Erythroblast (primary cell): ENCODE results near the gene IGF2.

Source experiments
- DNase-seq, 2 experiments: peaks; one replicate each; lab custom pipeline; 2025; lab: John Stamatoyannopoulos, UW
- GATA1 ChIP-seq: IDR thresholded peaks from 2 replicates; pipeline ENCODE4 v1.6.1; 2011; ENCODE audit warnings: low read depth, mild to moderate bottlenecking, control low read depth, low read length, moderate library complexity
- POLR2A ChIP-seq: IDR thresholded peaks from 2 replicates; pipeline ENCODE4 v1.6.1; 2011; ENCODE audit warnings: mild to moderate bottlenecking, low read length

Gene IGF2

GRCh38 chr11:2142300-2142759, 3.1 kb upstream of the IGF2 start:
- TF ChIP-seq GATA1: no peak
- no peak for TF ChIP-seq POLR2A
- no peak for DNase-seq

DNA sequence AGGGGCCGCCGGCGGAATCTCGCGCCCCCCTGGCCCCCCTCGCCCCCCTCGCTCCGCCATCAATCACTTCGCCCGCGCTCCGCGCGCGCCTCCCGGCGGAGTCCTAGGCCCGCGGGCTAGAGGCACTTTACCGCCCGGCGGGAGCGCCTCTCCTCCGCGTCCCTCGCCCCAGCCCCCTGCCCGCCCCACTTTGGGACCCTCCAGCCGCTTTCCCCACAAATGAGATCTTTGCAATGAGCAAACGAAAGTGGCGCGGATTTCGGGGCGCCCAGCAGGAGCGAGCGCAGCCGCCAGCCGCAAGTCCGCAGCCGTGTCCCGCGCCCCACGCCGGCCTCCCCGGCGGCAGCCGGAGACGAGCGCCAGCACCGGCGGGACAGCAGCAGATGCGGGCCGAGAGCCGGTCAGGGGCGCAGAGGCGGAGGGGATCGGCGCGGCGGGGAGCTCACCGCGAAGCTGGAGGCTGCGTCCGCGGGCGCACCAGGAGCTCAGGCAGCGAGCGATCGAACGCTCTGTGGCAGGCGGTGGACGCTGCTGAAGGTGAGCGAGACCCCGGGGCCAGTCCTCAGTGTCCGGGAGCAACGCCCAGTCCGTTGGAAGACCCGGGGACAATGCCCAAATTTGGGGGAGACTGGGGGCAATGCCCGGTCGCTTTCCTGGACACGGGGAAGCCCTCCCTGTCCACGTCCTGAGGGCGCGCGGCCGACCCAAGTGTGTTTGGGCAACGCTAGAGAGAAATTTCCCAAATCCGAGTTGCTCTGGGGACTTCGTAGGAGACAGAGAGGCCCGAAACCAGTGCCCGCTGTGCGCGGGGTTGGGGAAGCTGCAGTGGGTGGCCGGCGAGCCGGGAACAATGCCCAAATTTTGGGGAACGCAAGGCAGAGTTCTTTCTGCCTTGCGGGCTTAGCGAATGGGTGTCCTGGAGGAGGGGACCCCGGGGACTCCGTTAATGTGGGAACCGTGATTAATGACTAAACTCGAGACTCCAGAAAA, 1.5 kb upstream of the IGF2 start:
- DNase-seq: no peak
- TF ChIP-seq POLR2A: no peak
- TF ChIP-seq GATA1: no peak

GRCh38 chr11:2139621-2140337, 590 bp upstream of the IGF2 start:
- DNase-seq: no peak
- TF ChIP-seq POLR2A: no peak
- no peak for TF ChIP-seq GATA1

DNA sequence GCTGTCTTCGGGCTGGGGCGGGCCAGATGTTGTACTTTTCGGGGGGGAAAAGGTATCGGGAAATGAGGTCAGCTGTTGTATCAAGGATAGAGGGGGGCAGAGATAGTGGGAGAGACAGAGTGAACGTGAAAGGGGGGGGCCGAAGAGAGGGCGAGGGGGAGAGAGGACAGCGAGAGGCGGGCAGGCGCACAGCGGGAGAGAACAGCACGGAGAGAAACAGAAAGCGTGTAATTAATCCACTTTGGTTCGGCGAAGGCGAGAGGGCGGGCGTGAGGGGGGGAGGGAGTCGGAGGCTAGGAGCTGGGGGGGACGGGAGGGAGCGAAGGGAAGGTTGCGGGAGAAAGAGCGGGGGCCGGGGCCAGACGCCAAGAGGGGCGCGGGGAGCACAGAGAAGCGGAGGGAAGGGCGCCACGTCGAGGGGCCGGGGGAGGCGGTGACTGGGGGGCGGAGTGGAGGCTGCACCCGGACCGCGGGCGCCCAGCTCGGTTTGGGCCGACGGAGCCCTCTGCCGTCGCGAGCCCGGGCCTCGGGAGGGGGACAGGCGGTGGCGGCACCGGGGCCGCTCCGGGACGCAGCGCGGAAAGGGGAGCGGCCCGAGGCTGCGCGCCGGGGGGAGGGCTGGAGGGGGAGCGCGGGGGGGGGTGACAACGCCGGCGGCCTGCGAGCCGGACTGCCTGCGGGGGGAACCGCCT, 612 bp downstream of the IGF2 start:
- TF ChIP-seq GATA1: no peak
- no peak for TF ChIP-seq POLR2A
- no peak for DNase-seq

GRCh38 chr11:2138068-2138430, 1.1 kb downstream of the IGF2 start:
- TF ChIP-seq GATA1 (no peak), POLR2A (no peak)
- no peak for DNase-seq

DNA sequence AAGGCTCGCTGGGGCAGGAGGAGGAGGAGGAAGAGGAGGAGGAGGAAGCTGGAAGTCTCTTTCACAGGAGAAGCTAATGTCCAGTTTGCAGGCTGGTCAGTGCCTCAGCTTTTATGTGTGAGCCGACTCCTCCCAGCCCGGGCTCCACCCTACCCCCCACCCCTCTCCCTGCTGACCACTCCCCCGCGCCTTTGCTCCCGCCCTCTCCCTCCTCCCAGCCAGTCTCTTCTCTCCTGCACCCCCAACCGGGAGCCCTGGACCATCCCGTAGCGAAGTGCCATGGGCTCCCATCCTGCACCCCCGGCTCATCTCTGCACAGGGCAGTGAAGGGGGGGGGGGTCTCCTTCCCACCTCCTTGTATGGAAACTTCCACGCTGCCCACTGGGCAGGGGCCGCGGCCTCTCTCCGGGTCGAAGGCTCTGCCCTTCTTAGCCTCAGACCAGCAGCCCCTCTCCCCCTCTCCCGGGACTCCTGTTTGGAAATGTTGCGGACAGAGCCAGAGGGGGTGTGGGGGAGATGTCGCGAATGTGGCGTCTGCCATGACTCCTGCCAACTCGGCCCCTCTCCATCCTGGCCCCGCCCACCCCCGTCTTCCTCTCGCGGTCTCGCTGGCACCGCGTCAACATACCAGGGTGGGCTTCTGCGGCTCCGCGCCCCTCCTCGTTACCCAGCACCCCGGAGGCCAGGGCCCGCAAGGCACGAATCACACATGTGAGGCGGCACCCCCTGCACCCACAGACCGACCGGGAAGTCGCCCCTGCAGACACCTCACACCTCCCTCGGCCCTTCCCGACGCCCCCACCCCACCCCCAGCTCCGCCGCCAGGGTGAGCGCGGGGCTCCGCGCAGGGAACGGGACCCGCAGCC, 1.8 kb downstream of the IGF2 start:
- no peak for TF ChIP-seq GATA1
- no peak for TF ChIP-seq POLR2A
- no peak for DNase-seq

- no peak for DNase-seq
- no peak for TF ChIP-seq GATA1
Observed at GRCh38 chr11:2136952-2137201, 2.3 kb downstream of the IGF2 start.

DNA sequence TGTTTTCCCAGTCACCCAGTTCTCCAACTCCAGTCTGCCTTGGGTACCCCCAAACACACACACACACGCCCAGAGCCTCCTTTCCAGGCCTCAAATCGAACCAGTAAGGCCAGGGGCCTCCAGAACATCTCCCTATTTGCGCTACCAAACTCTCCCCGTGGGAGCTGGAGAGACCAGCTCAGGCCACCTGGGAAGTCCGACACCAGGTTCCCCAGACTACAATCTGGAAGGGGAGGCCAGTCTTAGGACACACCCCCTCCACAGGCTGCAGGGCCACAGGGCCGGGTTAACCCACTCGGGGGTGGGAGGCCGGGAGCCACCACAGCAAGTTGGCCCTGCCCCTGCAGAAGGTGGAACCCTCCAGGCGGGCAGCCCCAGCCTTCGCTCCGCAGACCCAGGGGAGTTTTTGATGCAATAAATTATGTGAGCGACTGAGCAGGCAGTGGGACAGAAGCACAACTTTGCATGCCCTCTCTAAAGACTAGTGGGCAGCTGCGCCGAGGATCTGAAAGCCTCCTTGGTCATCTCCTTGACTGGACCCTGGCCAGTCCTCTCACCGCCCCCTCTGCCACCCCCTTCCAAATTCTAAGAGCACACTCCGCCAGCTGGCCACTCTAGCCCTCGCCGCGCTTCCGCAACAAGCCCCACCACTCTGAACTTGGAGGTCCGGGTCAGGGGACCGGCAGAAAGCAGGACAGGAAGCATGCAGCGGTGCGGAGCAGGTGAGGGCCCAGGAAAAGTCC, 2.8 kb downstream of the IGF2 start:
- no peak for DNase-seq
- TF ChIP-seq GATA1 (no peak), POLR2A (no peak)

GRCh38 chr11:2135648-2136201, 3.5 kb downstream of the IGF2 start:
- no peak for DNase-seq
- no peak for TF ChIP-seq POLR2A
- TF ChIP-seq GATA1: no peak

- no peak for DNase-seq
- TF ChIP-seq GATA1 (no peak), POLR2A (no peak)
Observed at GRCh38 chr11:2135018-2135569, 4.1 kb downstream of the IGF2 start.

DNA sequence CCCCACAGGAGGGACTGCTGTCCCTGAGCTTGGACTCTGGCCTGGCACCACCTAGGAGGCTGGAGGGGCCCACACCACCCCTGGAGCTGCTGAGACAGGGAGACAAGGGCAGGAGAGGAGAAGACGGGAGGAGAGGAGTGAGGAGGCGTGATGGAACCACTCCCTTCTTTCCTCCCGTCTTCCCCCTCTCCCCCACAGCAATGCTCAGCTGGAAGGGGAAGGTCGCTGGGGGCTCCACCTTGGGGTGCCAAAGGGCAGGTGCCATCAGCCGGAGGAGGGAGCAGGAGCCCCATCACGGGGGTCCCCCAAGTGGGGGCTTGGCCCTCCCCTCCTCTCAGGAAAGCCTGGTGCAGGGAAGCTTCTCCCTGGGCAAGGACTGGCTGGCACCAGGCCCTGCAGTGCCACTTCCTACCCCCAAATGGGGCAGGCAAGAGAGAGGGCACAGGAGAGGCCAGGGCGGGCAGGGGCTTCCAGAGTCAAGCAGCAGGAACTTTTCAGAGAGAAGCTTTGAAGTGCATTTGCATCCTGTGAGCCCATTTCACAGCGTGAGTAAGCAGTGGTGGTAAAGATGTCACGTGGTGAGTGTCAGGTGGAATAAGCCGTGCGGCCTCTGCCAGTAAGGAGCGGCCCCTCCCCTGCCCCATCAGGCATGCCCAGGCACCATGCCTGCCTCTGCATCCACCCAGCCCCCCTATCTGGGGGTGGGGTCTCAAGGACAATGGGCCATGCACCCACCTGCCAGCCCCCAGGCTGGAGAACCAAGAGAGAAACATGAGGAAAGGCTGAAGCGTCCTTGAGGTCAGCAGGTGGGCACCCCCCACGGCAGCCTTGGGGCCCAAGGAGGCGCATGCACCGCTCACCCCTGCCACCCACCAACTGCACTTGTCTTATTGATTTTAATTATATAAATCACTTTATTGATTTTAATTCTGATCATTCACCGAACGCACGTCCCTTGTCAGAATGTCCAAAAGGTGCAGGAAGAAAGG, 4.9 kb downstream of the IGF2 start:
- TF ChIP-seq GATA1 (no peak), POLR2A (no peak)
- no peak for DNase-seq
